ACHN (cell line): Measurements from ENCODE around the gene ATF7.
A peak's percentile ranks its signal among the peaks of the same experiment; 100 is the strongest.
"Not testable (repeated sequence)": the region's sequence is repeated elsewhere in the genome, so short reads cannot be mapped to it uniquely, and the experiment has no call there.

Experiments
- DNase-seq: peaks from one replicate; pipeline ENCODE4 v3.0.0-alpha.2; 2015
- in situ Hi-C: cut with HindIII; loops from 2 replicates; pipeline ENCODE4 v1.10.0; 2017; ENCODE audit warnings: low sequenced_read_pairs, low pct_ligation_motif_present, low pct_unique_long_range_greater_than_20kb

Gene ATF7

GRCh38 chr12:53625946-53626701 is at the start of gene ATF7:
Gene ATF7 (minus strand): TSS chr12:53626382. CDS start chr12:53601000, 25,382 bp downstream.
- in situ Hi-C loops: no loop called here
- DNase-seq: peak; percentile 99

- DNase-seq: peak; percentile 30
- in situ Hi-C loops: loop anchor here (10.0 kb wide), 1 partner anchor 140 kb away; no protein-coding TSS in a partner anchor
Measured at GRCh38 chr12:53674977-53675700, 49.0 kb upstream of the ATF7 start.

- no peak for DNase-seq
- in situ Hi-C loops: loop anchor here (10.0 kb wide), 1 partner anchor 136 kb away; no protein-coding TSS in a partner anchor
Measured at GRCh38 chr12:53670971-53671370, 44.8 kb upstream of the ATF7 start.

GRCh38 chr12:53670308-53670707 is 44.1 kb upstream of the ATF7 start:
- in situ Hi-C loops: loop anchor here (10.0 kb wide), 1 partner anchor 136 kb away; no protein-coding TSS in a partner anchor

GRCh38 chr12:53667080-53667479 is 40.9 kb upstream of the ATF7 start:
- in situ Hi-C loops: no loop called here
- no peak for DNase-seq

More at GRCh38 chr12:53670308-53670707, 44.1 kb upstream of the ATF7 start:
- DNase-seq: no peak

GRCh38 chr12:53664936-53665335 is 38.8 kb upstream of the ATF7 start:
- DNase-seq: no peak

GRCh38 chr12:53664191-53664590 is 38.0 kb upstream of the ATF7 start:
- in situ Hi-C loops: no loop called here
- DNase-seq: no peak

More at GRCh38 chr12:53664936-53665335, 38.8 kb upstream of the ATF7 start:
- in situ Hi-C loops: no loop called here

GRCh38 chr12:53660041-53660440 is 33.9 kb upstream of the ATF7 start:
- DNase-seq: no peak
- in situ Hi-C loops: no loop called here

- in situ Hi-C loops: no loop called here
- no peak for DNase-seq
Measured at GRCh38 chr12:53659571-53659981, 33.4 kb upstream of the ATF7 start.

- in situ Hi-C loops: no loop called here
- no peak for DNase-seq
Measured at GRCh38 chr12:53659011-53659551, 32.9 kb upstream of the ATF7 start.

GRCh38 chr12:53657041-53657440 is 30.9 kb upstream of the ATF7 start:
- in situ Hi-C loops: no loop called here
- DNase-seq: no peak

GRCh38 chr12:53653595-53653994 is 27.4 kb upstream of the ATF7 start:
- no peak for DNase-seq
- in situ Hi-C loops: no loop called here

- DNase-seq: peak; percentile 14
- in situ Hi-C loops: no loop called here
Measured at GRCh38 chr12:53652366-53652765, 26.2 kb upstream of the ATF7 start.

- DNase-seq: no peak
- in situ Hi-C loops: no loop called here
Measured at GRCh38 chr12:53651737-53652136, 25.6 kb upstream of the ATF7 start.

- DNase-seq, in situ Hi-C loops: not testable (repeated sequence)
Measured at GRCh38 chr12:53646300-53646699, 20.1 kb upstream of the ATF7 start.

GRCh38 chr12:53645165-53645564 is 19.0 kb upstream of the ATF7 start:
- no peak for DNase-seq
- in situ Hi-C loops: no loop called here

- in situ Hi-C loops: no loop called here
- DNase-seq: no peak
Measured at GRCh38 chr12:53644133-53644532, 18.0 kb upstream of the ATF7 start.

- in situ Hi-C loops: no loop called here
- no peak for DNase-seq
Measured at GRCh38 chr12:53643232-53643979, 17.2 kb upstream of the ATF7 start.

- in situ Hi-C loops: no loop called here
- DNase-seq: no peak
Measured at GRCh38 chr12:53638057-53638456, 11.9 kb upstream of the ATF7 start.
